WTC11 (cell line): Measurements from ENCODE around the gene CAPZB. TPM values are rescaled to one million over a fixed set of nuclear protein-coding genes. Genes with fewer than 3 reads are reported as not detected.

Experiments
- ATAC-seq: fragments of 200-7000 bp; cut with Tn5 transposase; 2 replicates; pipeline ENCODE4 v1.10.0; 2021; ENCODE audit warnings: mild to moderate bottlenecking, moderate library complexity
- CTCF ChIA-PET: fragments of 300-600 bp; sonication (Branson Sonifier 250); formaldehyde crosslinking; loops from one replicate; lab custom pipeline; 2021; ENCODE audit warnings: antibody characterized with exemption; lab: Charles Lee
- POLR2A ChIA-PET: fragments of 350-600 bp; sonication (Branson Sonifier 250); formaldehyde crosslinking; loops from one replicate; lab custom pipeline; 2021; ENCODE audit warnings: antibody characterized with exemption; lab: Charles Lee
- DNase-seq: peaks from one replicate; pipeline ENCODE4 v3.0.0; 2021; ENCODE audit warnings: low spot score
- H3K27ac Mint-ChIP-seq: 2 replicates; pipeline ENCODE4 v1.8.0; 2021; ENCODE audit warnings: mixed read lengths
- H3K27me3 Mint-ChIP-seq: 2 replicates; pipeline ENCODE4 v1.8.0; 2021; ENCODE audit warnings: low read depth, mild to moderate bottlenecking, moderate library complexity, mixed read lengths
- H3K36me3 Mint-ChIP-seq: 2 replicates; pipeline ENCODE4 v1.8.0; 2021; ENCODE audit warnings: mixed read lengths
- H3K4me1 Mint-ChIP-seq: 2 replicates; pipeline ENCODE4 v1.8.0; 2022; ENCODE audit warnings: mixed read lengths
- H3K4me3 Mint-ChIP-seq: 2 replicates; pipeline ENCODE4 v1.8.0; 2021; ENCODE audit warnings: mild to moderate bottlenecking, moderate library complexity, mixed read lengths
- H3K9me3 Mint-ChIP-seq: 2 replicates; pipeline ENCODE4 v1.8.0; 2021; ENCODE audit warnings: mixed read lengths
- ATF1 ChIP-seq: sonication (generic); formaldehyde crosslinking; IDR thresholded peaks from 2 replicates; pipeline ENCODE4 v1.8.1; 2023; ENCODE audit warnings: mild to moderate bottlenecking, moderate library complexity, missing genetic modification reagents
- ETV6 ChIP-seq: sonication (generic); formaldehyde crosslinking; IDR thresholded peaks from 2 replicates; pipeline ENCODE4 v1.8.1; 2022; ENCODE audit warnings: mild to moderate bottlenecking, missing genetic modification reagents
- GABPB1 ChIP-seq: sonication (generic); formaldehyde crosslinking; IDR thresholded peaks from 2 replicates; pipeline ENCODE4 v1.8.1; 2023; ENCODE audit warnings: mild to moderate bottlenecking, missing genetic modification reagents
- GRHL2 ChIP-seq: fragments of 250-450 bp; sonication (Bioruptor Pico); IDR thresholded peaks from 2 replicates; pipeline ENCODE4 v1.8.0; 2022; ENCODE audit warnings: mild to moderate bottlenecking, moderate library complexity; ENCODE audit not compliant: insufficient replicate concordance, severe bottlenecking
- MXD4 ChIP-seq: fragments of 250-450 bp; sonication (Bioruptor Pico); IDR thresholded peaks from 2 replicates; pipeline ENCODE4 v1.8.0; 2021; ENCODE audit warnings: mild to moderate bottlenecking, moderate library complexity, borderline replicate concordance
- NFE2L1 ChIP-seq: sonication (generic); formaldehyde crosslinking; IDR thresholded peaks from 2 replicates; pipeline ENCODE4 v1.8.1; 2023; ENCODE audit warnings: missing genetic modification reagents
- NR1H2 ChIP-seq: sonication (generic); formaldehyde crosslinking; IDR thresholded peaks from 2 replicates; pipeline ENCODE4 v1.9.0; 2021; ENCODE audit warnings: mild to moderate bottlenecking, moderate library complexity, missing genetic modification reagents
- OVOL2 ChIP-seq: fragments of 250-450 bp; sonication (Bioruptor Pico); IDR thresholded peaks from 2 replicates; pipeline ENCODE4 v1.9.0; 2021; ENCODE audit warnings: mild to moderate bottlenecking, borderline replicate concordance
- SMAD3 ChIP-seq: sonication (generic); formaldehyde crosslinking; IDR thresholded peaks from 2 replicates; pipeline ENCODE4 v1.8.0; 2022; ENCODE audit warnings: missing genetic modification reagents, mild to moderate bottlenecking, borderline replicate concordance
- ZNF138 ChIP-seq: sonication (generic); formaldehyde crosslinking; conservative IDR thresholded peaks from 2 replicates; pipeline ENCODE4 v1.8.1; 2022; ENCODE audit warnings: mild to moderate bottlenecking, moderate library complexity, missing genetic modification reagents
- ZNF219 ChIP-seq: sonication (generic); formaldehyde crosslinking; IDR thresholded peaks from 2 replicates; pipeline ENCODE4 v1.8.0; 2023; ENCODE audit warnings: missing genetic modification reagents, mild to moderate bottlenecking, borderline replicate concordance
- total RNA-seq: library from RNA; stranded (reverse); gene quantifications from 3 replicates; pipeline ENCODE4 v1.2.3, GENCODE V29; 2021
- TF ChIP-seq, protein P1 (sequence below): fragments of 250-450 bp; sonication (Bioruptor Pico); IDR thresholded peaks from 2 replicates; pipeline ENCODE4 v1.9.0; 2021; ENCODE audit warnings: mild to moderate bottlenecking, borderline replicate concordance
- TF ChIP-seq, protein P2 (sequence below): sonication (generic); formaldehyde crosslinking; conservative IDR thresholded peaks from 2 replicates; pipeline ENCODE4 v1.8.1; 2022; ENCODE audit warnings: mild to moderate bottlenecking, missing genetic modification reagents
- TF ChIP-seq, protein P3 (sequence below): sonication (generic); formaldehyde crosslinking; IDR thresholded peaks from 2 replicates; pipeline ENCODE4 v1.8.1; 2023; ENCODE audit warnings: mild to moderate bottlenecking, missing genetic modification reagents
- TF ChIP-seq, protein P4 (sequence below): fragments of 200-600 bp; IDR thresholded peaks from 2 replicates; pipeline ENCODE4 v1.8.0; 2022; ENCODE audit warnings: antibody characterized with exemption
- TF ChIP-seq, protein P5 (sequence below): sonication (generic); formaldehyde crosslinking; IDR thresholded peaks from 2 replicates; pipeline ENCODE4 v1.8.1; 2022; ENCODE audit warnings: missing genetic modification reagents, borderline replicate concordance

CAPZB gene
- total RNA-seq, 1 experiment from 2014 or later = 348 TPM

DNA sequence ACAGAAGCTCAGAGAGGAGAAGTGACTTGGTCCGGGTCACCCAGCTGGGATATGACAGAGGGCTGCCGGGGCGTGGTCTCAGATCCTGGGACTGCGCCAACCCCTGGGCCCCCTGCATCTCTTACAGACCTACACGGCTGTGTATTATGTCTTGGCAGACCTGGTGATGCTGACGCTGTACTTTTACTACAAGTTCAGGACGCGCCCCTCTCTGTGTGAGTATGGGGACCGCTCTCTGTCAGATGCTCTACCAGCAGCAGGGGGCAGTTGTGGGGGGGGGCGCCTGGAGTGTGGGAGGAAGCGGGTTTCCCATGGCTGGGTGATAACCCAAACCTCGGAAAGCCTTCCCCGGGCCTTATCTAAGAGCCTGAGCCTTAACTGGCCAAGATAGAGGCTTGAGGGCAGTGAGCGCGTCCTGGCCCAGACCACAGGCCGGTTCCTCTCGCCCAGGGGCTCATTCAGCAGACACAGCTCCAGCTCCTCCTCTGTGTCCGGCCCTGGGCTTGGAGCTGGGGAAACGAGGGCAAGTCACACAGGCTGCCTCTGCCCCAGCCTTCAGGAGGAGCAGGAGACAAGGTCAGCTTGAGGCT is 159.9 kb downstream of the CAPZB start:
- ATAC-seq (no peak), DNase-seq (no peak)
- Mint-ChIP-seq H3K27ac (no peak overlapping the region), H3K4me1 (no peaks in the 10 kb centered on the region), H3K9me3 (no peaks in the 10 kb centered on the region), H3K36me3 (peaks cover 8% of the 10 kb centered on the region), H3K4me3 (no peak overlapping the region), H3K27me3 (no peaks in the 10 kb centered on the region)
- TF ChIP-seq NR1H2 (CRISPR knock-in tag) (no peak), GRHL2 (no peak), OVOL2 (CRISPR knock-in tag) (no peak)
- TF ChIP-seq, protein P1, sequence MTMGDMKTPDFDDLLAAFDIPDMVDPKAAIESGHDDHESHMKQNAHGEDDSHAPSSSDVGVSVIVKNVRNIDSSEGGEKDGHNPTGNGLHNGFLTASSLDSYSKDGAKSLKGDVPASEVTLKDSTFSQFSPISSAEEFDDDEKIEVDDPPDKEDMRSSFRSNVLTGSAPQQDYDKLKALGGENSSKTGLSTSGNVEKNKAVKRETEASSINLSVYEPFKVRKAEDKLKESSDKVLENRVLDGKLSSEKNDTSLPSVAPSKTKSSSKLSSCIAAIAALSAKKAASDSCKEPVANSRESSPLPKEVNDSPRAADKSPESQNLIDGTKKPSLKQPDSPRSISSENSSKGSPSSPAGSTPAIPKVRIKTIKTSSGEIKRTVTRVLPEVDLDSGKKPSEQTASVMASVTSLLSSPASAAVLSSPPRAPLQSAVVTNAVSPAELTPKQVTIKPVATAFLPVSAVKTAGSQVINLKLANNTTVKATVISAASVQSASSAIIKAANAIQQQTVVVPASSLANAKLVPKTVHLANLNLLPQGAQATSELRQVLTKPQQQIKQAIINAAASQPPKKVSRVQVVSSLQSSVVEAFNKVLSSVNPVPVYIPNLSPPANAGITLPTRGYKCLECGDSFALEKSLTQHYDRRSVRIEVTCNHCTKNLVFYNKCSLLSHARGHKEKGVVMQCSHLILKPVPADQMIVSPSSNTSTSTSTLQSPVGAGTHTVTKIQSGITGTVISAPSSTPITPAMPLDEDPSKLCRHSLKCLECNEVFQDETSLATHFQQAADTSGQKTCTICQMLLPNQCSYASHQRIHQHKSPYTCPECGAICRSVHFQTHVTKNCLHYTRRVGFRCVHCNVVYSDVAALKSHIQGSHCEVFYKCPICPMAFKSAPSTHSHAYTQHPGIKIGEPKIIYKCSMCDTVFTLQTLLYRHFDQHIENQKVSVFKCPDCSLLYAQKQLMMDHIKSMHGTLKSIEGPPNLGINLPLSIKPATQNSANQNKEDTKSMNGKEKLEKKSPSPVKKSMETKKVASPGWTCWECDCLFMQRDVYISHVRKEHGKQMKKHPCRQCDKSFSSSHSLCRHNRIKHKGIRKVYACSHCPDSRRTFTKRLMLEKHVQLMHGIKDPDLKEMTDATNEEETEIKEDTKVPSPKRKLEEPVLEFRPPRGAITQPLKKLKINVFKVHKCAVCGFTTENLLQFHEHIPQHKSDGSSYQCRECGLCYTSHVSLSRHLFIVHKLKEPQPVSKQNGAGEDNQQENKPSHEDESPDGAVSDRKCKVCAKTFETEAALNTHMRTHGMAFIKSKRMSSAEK (CRISPR knock-in tag) = no peak
- TF ChIP-seq, protein P2, sequence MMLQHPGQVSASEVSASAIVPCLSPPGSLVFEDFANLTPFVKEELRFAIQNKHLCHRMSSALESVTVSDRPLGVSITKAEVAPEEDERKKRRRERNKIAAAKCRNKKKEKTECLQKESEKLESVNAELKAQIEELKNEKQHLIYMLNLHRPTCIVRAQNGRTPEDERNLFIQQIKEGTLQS (CRISPR knock-in tag) = no peak
- ChIA-PET POLR2A (no interaction called here), CTCF (no interaction called here)

DNA sequence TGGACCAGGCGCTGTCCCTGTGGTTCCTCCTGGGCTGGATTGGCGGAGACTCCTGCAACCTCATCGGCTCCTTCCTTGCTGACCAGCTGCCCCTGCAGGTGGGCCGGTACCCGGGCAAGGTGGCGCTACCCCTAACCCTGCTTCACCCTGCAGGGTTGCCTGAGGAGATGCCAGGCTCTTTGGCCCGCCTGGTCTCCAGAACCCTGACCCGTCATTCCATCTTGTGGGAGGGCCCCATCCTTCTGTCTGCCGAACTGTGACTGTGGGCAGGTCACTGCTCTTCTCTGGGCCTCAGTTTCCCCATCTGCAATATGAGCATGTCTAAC is 160.7 kb downstream of the CAPZB start:
- Mint-ChIP-seq H3K27me3 (no peaks in the 10 kb centered on the region), H3K36me3 (peaks cover 8% of the 10 kb centered on the region), H3K27ac (no peak overlapping the region), H3K4me1 (no peaks in the 10 kb centered on the region), H3K9me3 (no peaks in the 10 kb centered on the region), H3K4me3 (no peak overlapping the region)
- TF ChIP-seq ZNF219 (CRISPR knock-in tag) (no peak), ETV6 (CRISPR knock-in tag) (no peak)
- TF ChIP-seq, protein P1 (CRISPR knock-in tag) = no peak
- CTCF ChIA-PET = no interaction called here
- no peak for DNase-seq
- POLR2A ChIA-PET = no interaction called here
- no peak for ATAC-seq

DNA sequence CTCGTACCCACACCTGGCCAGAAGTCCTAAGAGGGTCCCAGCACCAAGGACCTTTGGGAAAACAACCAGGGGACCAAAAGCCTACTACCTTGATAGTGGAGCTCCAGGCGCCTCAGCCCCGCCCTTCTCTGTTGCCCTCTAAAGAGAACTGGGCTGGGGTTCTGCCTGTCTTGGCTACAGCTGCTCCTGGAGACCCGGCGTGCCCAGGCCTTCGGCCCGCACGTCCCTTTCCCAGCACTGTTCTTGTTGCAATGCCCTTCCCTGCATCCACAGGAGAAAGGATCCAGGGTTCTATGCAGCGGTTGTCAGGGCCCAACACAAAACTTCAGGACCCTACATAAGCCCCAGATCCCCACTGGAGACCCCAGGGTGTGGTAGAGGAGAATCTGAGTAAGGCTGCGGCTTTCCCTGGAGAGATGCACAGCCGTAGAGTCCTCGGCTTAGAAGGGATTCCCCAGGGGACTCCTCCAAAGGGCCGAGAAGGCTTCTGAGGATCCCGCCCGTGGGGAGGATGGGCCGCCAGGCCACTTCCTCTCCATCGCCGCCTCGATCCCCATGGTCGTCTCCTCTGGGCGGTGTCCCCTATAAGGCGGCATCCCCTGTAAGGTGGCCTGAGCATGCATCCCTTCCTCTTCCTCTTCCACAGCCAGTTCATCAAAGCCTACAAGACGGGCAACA is 161.2 kb downstream of the CAPZB start:
- H3K36me3 Mint-ChIP-seq = peaks cover 11% of the 10 kb centered on the region
- DNase-seq = no peak
- no peak overlapping the region for H3K27ac Mint-ChIP-seq
- ChIA-PET POLR2A (no interaction called here), CTCF (no interaction called here)
- H3K27me3 Mint-ChIP-seq = no peaks in the 10 kb centered on the region
- H3K4me1 Mint-ChIP-seq = no peaks in the 10 kb centered on the region
- ATAC-seq = no peak
- no peaks in the 10 kb centered on the region for H3K9me3 Mint-ChIP-seq
- H3K4me3 Mint-ChIP-seq = no peak overlapping the region
- TF ChIP-seq ZNF138 (no peak), SMAD3 (no peak), NFE2L1 (CRISPR knock-in tag) (no peak), MXD4 (CRISPR knock-in tag) (no peak), GABPB1 (CRISPR knock-in tag) (no peak), ATF1 (CRISPR knock-in tag) (no peak)
- TF ChIP-seq, protein P3, sequence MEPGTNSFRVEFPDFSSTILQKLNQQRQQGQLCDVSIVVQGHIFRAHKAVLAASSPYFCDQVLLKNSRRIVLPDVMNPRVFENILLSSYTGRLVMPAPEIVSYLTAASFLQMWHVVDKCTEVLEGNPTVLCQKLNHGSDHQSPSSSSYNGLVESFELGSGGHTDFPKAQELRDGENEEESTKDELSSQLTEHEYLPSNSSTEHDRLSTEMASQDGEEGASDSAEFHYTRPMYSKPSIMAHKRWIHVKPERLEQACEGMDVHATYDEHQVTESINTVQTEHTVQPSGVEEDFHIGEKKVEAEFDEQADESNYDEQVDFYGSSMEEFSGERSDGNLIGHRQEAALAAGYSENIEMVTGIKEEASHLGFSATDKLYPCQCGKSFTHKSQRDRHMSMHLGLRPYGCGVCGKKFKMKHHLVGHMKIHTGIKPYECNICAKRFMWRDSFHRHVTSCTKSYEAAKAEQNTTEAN (CRISPR knock-in tag) = no peak
- TF ChIP-seq, protein P4, sequence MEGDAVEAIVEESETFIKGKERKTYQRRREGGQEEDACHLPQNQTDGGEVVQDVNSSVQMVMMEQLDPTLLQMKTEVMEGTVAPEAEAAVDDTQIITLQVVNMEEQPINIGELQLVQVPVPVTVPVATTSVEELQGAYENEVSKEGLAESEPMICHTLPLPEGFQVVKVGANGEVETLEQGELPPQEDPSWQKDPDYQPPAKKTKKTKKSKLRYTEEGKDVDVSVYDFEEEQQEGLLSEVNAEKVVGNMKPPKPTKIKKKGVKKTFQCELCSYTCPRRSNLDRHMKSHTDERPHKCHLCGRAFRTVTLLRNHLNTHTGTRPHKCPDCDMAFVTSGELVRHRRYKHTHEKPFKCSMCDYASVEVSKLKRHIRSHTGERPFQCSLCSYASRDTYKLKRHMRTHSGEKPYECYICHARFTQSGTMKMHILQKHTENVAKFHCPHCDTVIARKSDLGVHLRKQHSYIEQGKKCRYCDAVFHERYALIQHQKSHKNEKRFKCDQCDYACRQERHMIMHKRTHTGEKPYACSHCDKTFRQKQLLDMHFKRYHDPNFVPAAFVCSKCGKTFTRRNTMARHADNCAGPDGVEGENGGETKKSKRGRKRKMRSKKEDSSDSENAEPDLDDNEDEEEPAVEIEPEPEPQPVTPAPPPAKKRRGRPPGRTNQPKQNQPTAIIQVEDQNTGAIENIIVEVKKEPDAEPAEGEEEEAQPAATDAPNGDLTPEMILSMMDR = no peak
- TF ChIP-seq, protein P5, sequence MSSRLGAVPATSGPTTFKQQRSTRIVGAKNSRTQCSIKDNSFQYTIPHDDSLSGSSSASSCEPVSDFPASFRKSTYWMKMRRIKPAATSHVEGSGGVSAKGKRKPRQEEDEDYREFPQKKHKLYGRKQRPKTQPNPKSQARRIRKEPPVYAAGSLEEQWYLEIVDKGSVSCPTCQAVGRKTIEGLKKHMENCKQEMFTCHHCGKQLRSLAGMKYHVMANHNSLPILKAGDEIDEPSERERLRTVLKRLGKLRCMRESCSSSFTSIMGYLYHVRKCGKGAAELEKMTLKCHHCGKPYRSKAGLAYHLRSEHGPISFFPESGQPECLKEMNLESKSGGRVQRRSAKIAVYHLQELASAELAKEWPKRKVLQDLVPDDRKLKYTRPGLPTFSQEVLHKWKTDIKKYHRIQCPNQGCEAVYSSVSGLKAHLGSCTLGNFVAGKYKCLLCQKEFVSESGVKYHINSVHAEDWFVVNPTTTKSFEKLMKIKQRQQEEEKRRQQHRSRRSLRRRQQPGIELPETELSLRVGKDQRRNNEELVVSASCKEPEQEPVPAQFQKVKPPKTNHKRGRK (CRISPR knock-in tag) = no peak
